ENCODE measurements around the gene PGAM4.
"Not testable (repeated sequence)": the region's sequence is repeated elsewhere in the genome, so short reads cannot be mapped to it uniquely, and the experiment has no call there.

Gene PGAM4

DNA sequence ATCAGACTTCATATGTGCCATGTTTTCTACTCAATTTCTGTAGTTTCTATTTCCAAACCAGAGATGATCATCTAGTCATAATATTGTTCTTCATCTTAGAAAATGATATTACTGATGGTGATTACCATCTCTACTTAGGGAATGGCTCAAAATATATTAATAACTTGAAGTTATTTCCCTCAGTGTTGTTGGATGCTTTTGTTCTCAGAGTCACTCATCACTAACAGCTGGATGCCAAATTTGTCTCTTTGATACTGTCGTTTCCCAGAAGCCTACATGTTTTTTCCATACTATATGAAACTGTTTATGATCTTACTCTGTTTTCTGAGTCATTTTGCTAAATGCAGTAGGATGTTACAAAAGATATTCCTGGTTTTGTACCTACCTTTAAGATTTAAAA, 8.9 kb downstream of the PGAM4 start:
- no peaks in the 10 kb centered on the region for H3K27me3 ChIP-seq (ENCODE audit: control insufficient read depth, insufficient read depth, low read length, poor library complexity, severe bottlenecking)
- no peak overlapping the region for H3K4me3 ChIP-seq (ENCODE audit: insufficient read depth, low read depth, low read length)
- H3K36me3 ChIP-seq (ENCODE audit: control insufficient read depth, insufficient read depth, low read length): no peaks in the 10 kb centered on the region
- 100% methylated on average over 1 of the region's 1 CpG; no CpG with 5 or more reads in 1 of the 2 experiments for WGBS, 2 experiments
- H3K9me3 ChIP-seq (ENCODE audit: control insufficient read depth, low read length): no peaks in the 10 kb centered on the region
- H3K27ac ChIP-seq (ENCODE audit: insufficient read depth, low read depth, low read length, poor library complexity, severe bottlenecking): no peak overlapping the region
- H3K4me1 ChIP-seq (ENCODE audit: control insufficient read depth, insufficient read depth, low read length): no peaks in the 10 kb centered on the region

DNA sequence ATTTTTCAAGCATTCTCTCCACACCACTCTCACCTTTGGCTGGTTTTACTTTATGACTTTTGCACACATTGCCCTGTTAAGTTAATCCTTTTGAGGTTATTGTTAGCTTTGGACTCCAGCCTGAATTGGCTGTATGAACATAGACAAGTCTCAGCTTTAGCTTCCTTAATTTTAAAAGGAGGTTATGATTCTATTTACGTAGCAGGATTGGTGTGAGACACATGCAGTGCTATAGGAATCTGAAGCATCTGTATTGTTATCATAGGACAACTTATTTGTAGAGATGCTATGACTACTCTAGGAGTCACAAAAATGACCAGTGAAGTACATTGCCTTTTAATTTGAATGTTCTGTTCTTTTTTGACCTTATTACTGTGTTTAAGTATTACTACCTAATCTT, 15.7 kb downstream of the PGAM4 start:
- Histone ChIP-seq H3K4me1 (ENCODE audit: control insufficient read depth, insufficient read depth, low read length) (no peaks in the 10 kb centered on the region), H3K9me3 (ENCODE audit: control insufficient read depth, low read length) (no peaks in the 10 kb centered on the region), H3K36me3 (ENCODE audit: control insufficient read depth, insufficient read depth, low read length) (no peaks in the 10 kb centered on the region), H3K27ac (ENCODE audit: insufficient read depth, low read depth, low read length, poor library complexity, severe bottlenecking) (no peak overlapping the region), H3K27me3 (ENCODE audit: control insufficient read depth, insufficient read depth, low read length, poor library complexity, severe bottlenecking) (no peaks in the 10 kb centered on the region), H3K4me3 (ENCODE audit: insufficient read depth, low read depth, low read length) (no peak overlapping the region)
- WGBS, 2 experiments: 86 to 95% methylated on average over 1 of the region's 1 CpG

DNA sequence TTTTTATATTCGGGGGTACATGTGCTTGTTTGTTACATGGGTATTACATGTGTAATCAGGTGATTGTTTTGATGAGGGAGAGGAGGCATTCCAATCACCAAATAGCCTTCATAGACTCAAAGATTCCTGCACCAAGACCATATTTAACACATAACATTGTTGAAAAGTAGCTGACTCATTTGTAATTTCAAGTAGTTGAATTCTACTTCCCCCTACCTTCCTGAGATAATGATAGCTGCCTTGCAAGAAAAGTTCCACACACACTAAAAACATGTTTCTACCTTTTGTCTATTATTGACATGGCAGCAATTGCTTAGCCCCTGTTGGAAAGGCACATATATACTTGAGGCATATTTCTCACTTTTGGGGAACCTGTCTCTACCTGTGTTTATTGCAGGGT, 16.1 kb downstream of the PGAM4 start:
- WGBS, 2 experiments: no CpG with 5 or more reads among the region's 1 CpG
- Histone ChIP-seq H3K27me3 (ENCODE audit: control insufficient read depth, insufficient read depth, low read length, poor library complexity, severe bottlenecking) (no peaks in the 10 kb centered on the region), H3K4me3 (ENCODE audit: insufficient read depth, low read depth, low read length) (no peak overlapping the region), H3K36me3 (ENCODE audit: control insufficient read depth, insufficient read depth, low read length) (no peaks in the 10 kb centered on the region), H3K27ac (ENCODE audit: insufficient read depth, low read depth, low read length, poor library complexity, severe bottlenecking) (no peak overlapping the region), H3K4me1 (ENCODE audit: control insufficient read depth, insufficient read depth, low read length) (no peaks in the 10 kb centered on the region), H3K9me3 (ENCODE audit: control insufficient read depth, low read length) (no peaks in the 10 kb centered on the region)

DNA sequence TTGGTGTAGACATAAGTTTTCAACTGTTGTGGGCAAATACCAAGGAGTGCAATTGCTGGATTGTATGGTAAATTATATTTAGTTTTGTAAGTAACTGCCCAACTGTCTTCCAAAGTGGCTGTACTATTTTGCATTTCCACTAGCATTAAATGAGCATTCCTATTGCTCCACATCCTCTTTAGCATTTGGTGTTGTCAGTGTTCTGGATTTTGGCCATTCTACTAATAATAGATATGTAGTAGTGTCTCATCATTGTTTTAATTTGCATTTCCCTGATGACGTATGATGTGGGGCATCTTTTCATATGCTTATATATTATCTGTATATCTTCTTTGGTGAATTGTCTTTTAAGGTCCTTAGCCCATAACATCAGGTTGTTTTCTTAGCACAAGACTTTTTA, 17.3 kb downstream of the PGAM4 start:
- Histone ChIP-seq H3K4me3 (ENCODE audit: insufficient read depth, low read depth, low read length) (no peak overlapping the region), H3K27me3 (ENCODE audit: control insufficient read depth, insufficient read depth, low read length, poor library complexity, severe bottlenecking) (no peaks in the 10 kb centered on the region), H3K9me3 (ENCODE audit: control insufficient read depth, low read length) (no peaks in the 10 kb centered on the region), H3K27ac (ENCODE audit: insufficient read depth, low read depth, low read length, poor library complexity, severe bottlenecking) (no peak overlapping the region), H3K4me1 (ENCODE audit: control insufficient read depth, insufficient read depth, low read length) (no peaks in the 10 kb centered on the region), H3K36me3 (ENCODE audit: control insufficient read depth, insufficient read depth, low read length) (no peaks in the 10 kb centered on the region)
- WGBS, 2 experiments: no CpG with 5 or more reads among the region's 1 CpG

DNA sequence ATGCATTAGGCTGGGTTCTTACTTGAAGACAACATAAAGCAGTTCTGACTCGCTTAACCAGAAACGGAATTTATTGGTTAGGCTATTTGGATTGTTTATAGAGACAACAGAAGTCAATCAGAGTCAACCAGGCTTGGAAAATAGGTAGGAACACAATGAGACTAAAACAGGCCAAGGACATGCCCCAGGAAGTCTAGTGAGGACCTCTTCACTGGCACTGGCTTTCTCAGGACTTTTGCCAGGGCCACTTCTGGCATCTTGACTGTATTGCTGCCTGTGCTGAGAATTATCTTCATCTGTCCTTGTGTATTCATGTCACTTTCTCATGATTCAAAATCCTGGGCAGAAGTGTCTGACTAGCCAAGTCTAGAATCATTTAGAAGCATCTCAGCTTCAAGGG, 19.6 kb downstream of the PGAM4 start:
- no peak overlapping the region for H3K4me3 ChIP-seq (ENCODE audit: insufficient read depth, low read depth, low read length)
- no peaks in the 10 kb centered on the region for H3K27me3 ChIP-seq (ENCODE audit: control insufficient read depth, insufficient read depth, low read length, poor library complexity, severe bottlenecking)
- no peaks in the 10 kb centered on the region for H3K9me3 ChIP-seq (ENCODE audit: control insufficient read depth, low read length)
- no peaks in the 10 kb centered on the region for H3K4me1 ChIP-seq (ENCODE audit: control insufficient read depth, insufficient read depth, low read length)
- 90 to 97% methylated on average over 2 of the region's 2 CpGs for WGBS, 2 experiments
- no peaks in the 10 kb centered on the region for H3K36me3 ChIP-seq (ENCODE audit: control insufficient read depth, insufficient read depth, low read length)
- no peak overlapping the region for H3K27ac ChIP-seq (ENCODE audit: insufficient read depth, low read depth, low read length, poor library complexity, severe bottlenecking)

DNA sequence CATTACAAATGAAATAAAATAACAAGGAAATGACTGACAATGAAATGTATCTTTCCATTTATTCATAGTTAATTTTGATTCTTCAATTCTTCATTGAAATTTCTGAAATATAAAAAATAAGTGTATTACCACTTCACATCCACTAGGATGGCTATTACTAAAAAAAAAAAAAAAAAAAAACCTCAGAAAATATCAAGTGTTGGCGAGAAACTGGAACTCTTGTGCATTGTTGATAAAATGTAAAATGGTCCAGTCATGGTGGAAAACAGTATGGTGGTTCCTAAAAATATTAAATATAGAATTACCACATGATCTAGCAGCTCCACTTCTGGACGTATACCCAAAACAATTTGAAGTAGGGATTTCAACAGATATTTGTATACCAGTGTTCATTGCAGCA, 22.9 kb downstream of the PGAM4 start:
- WGBS, 2 experiments: 80 to 100% methylated on average over 1 of the region's 2 CpGs
- Histone ChIP-seq H3K4me1 (ENCODE audit: control insufficient read depth, insufficient read depth, low read length) (no peaks in the 10 kb centered on the region), H3K36me3 (ENCODE audit: control insufficient read depth, insufficient read depth, low read length) (no peaks in the 10 kb centered on the region), H3K27ac (ENCODE audit: insufficient read depth, low read depth, low read length, poor library complexity, severe bottlenecking) (no peak overlapping the region), H3K27me3 (ENCODE audit: control insufficient read depth, insufficient read depth, low read length, poor library complexity, severe bottlenecking) (no peaks in the 10 kb centered on the region), H3K9me3 (ENCODE audit: control insufficient read depth, low read length) (no peaks in the 10 kb centered on the region), H3K4me3 (ENCODE audit: insufficient read depth, low read depth, low read length) (no peak overlapping the region)

DNA sequence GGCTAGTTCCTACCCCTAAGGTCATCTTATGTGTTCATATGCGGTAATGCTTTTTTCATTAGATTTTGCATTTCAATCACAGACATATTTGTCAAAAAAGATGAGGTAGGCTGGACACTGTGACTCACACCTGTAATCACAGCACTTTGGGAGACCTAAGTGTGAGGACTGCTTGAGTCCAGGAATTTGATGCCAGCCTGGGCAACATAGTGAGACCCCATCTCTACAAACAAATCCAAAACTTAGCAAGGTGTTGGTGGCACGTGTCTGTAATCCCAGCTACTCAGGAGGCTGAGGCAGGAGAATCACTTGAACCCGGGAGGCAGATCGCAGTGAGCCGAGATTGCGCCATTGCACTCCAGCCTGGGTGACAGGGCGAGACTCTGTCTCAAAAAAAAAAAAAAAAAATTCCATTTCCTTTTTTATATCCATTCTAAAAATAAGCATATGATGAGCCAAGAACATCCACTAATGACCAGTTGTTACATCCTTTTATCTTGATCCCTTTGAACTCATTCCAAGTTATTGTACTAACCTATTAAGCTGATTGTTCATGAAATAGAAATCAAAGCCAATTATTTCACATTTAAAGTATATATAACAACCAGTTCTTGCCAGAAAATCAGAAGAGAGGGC, 23.4 kb downstream of the PGAM4 start:
- Histone ChIP-seq H3K36me3 (ENCODE audit: control insufficient read depth, insufficient read depth, low read length) (no peaks in the 10 kb centered on the region), H3K4me3 (ENCODE audit: insufficient read depth, low read depth, low read length) (no peak overlapping the region), H3K27me3 (ENCODE audit: control insufficient read depth, insufficient read depth, low read length, poor library complexity, severe bottlenecking) (no peaks in the 10 kb centered on the region), H3K27ac (ENCODE audit: insufficient read depth, low read depth, low read length, poor library complexity, severe bottlenecking) (no peak overlapping the region), H3K9me3 (ENCODE audit: control insufficient read depth, low read length) (no peaks in the 10 kb centered on the region), H3K4me1 (ENCODE audit: control insufficient read depth, insufficient read depth, low read length) (no peaks in the 10 kb centered on the region)
- 92 to 97% methylated on average over 6 to 7 of the region's 7 CpGs for whole genome bisulfite sequencing, 2 experiments

DNA sequence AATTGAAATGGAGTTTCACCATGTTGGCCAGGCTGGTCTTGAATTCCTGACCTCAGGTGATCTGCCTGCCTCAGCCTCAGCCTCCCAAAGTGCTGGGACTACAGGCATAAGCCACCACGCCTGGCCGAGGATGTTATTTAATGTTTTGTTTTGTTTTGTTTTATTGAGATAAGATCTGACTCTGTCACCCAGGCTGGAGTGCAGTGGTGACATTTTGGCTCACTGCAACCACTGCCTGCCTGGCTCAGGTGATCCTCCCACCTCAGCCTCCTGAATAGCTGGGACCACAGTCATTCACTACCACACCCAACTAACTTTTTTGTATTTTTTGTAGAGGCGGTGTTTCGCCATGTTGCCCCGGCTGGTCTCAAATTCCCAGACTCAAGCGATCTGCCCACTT, 24.4 kb downstream of the PGAM4 start:
- not testable (repeated sequence) for H3K36me3 ChIP-seq (ENCODE audit: control insufficient read depth, insufficient read depth, low read length); H3K27ac ChIP-seq (ENCODE audit: insufficient read depth, low read depth, low read length, poor library complexity, severe bottlenecking); H3K4me1 ChIP-seq (ENCODE audit: control insufficient read depth, insufficient read depth, low read length); H3K4me3 ChIP-seq (ENCODE audit: insufficient read depth, low read depth, low read length); H3K27me3 ChIP-seq (ENCODE audit: control insufficient read depth, insufficient read depth, low read length, poor library complexity, severe bottlenecking); H3K9me3 ChIP-seq (ENCODE audit: control insufficient read depth, low read length)
- WGBS, 2 experiments: 95% methylated on average over 6 of the region's 6 CpGs

DNA sequence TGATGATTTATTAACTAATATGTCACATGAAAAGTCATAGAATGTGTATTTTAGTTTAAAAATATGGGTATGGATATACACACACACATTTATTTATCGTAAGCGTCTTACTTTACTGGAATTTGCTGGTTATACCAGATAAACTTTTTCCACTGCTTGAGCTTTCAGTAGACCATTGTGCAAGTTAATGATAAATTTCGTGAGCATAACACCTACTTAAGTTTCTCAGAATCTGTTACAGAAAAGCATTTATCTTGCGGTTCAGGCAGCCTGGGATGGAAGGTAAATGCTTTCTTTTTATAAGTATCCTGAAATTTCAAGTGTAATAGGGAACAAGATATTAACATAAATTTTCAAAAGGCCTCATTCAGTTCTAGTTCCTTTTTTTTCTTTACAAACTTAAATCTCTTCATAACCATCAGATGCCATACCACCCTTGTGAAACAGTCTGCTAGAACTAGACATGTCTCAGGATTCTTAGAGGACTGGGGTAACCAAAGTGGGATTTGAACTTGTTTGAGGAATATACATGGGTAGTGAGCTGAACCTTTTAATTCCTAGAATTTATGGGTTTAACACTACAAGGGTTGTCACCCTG, 31.3 kb downstream of the PGAM4 start:
- Histone ChIP-seq H3K4me1 (ENCODE audit: control insufficient read depth, insufficient read depth, low read length) (no peaks in the 10 kb centered on the region), H3K27me3 (ENCODE audit: control insufficient read depth, insufficient read depth, low read length, poor library complexity, severe bottlenecking) (no peaks in the 10 kb centered on the region), H3K4me3 (ENCODE audit: insufficient read depth, low read depth, low read length) (no peak overlapping the region), H3K36me3 (ENCODE audit: control insufficient read depth, insufficient read depth, low read length) (no peaks in the 10 kb centered on the region), H3K9me3 (ENCODE audit: control insufficient read depth, low read length) (no peaks in the 10 kb centered on the region), H3K27ac (ENCODE audit: insufficient read depth, low read depth, low read length, poor library complexity, severe bottlenecking) (no peak overlapping the region)
- WGBS, 2 experiments: 87 to 92% methylated on average over 2 to 3 of the region's 4 CpGs

DNA sequence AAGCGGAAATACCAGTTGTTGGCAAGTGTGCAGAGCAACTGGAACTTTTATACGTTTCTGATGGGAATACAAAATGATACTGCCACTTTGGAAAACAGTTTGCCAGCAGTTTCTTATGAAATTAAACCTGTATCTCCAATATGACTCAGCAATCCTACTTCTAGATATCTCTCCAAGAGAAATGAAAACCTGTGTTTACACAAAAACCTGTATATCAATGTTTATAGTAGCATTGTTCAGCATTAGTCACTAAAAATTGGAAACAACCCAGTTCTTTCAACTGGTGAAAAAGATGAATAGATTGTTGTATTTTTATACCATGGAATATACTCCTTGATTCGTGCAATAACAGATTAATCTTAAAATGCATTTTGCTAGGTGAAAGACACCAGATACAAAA, 32.1 kb downstream of the PGAM4 start:
- H3K27me3 ChIP-seq (ENCODE audit: control insufficient read depth, insufficient read depth, low read length, poor library complexity, severe bottlenecking): no peaks in the 10 kb centered on the region
- no peak overlapping the region for H3K4me3 ChIP-seq (ENCODE audit: insufficient read depth, low read depth, low read length)
- no peak overlapping the region for H3K27ac ChIP-seq (ENCODE audit: insufficient read depth, low read depth, low read length, poor library complexity, severe bottlenecking)
- WGBS, 2 experiments: 94 to 97% methylated on average over 2 of the region's 3 CpGs
- H3K36me3 ChIP-seq (ENCODE audit: control insufficient read depth, insufficient read depth, low read length): no peaks in the 10 kb centered on the region
- no peaks in the 10 kb centered on the region for H3K4me1 ChIP-seq (ENCODE audit: control insufficient read depth, insufficient read depth, low read length)
- H3K9me3 ChIP-seq (ENCODE audit: control insufficient read depth, low read length): no peaks in the 10 kb centered on the region

DNA sequence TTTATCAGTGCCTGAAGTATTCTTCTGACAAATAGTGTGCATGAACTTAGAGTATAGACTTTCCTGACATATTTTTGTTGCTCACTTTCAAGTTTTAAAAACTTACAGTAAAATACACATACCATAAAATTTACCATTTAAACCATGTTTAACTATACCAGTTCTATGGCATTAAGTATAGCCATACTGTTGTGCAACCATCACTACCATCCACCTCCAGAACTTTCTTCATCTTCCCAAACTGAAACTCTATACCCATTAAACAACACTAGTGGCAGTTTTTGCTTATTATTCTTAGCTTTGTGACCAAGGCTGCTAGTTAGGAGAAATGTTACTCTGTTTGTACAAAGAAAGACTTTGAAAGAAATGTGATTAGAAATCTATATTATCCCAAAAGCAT, 33.1 kb downstream of the PGAM4 start:
- Histone ChIP-seq H3K9me3 (ENCODE audit: control insufficient read depth, low read length) (no peaks in the 10 kb centered on the region), H3K27me3 (ENCODE audit: control insufficient read depth, insufficient read depth, low read length, poor library complexity, severe bottlenecking) (no peaks in the 10 kb centered on the region), H3K4me1 (ENCODE audit: control insufficient read depth, insufficient read depth, low read length) (no peaks in the 10 kb centered on the region), H3K27ac (ENCODE audit: insufficient read depth, low read depth, low read length, poor library complexity, severe bottlenecking) (no peak overlapping the region), H3K4me3 (ENCODE audit: insufficient read depth, low read depth, low read length) (no peak overlapping the region), H3K36me3 (ENCODE audit: control insufficient read depth, insufficient read depth, low read length) (no peaks in the 10 kb centered on the region)
